ENCODE measurements around the gene SERPINA5.

GRCh38 chr14:94599656-94600004, 18.4 kb downstream of the SERPINA5 start:
- TF ChIP-seq CTCF (IDR thresholded peaks at IDR 0.05) (no peak), MAZ (IDR thresholded peaks at IDR 0.05; ENCODE audit: borderline replicate concordance, low read depth, low read length) (no peak), POLR2A (IDR thresholded peaks at IDR 0.05; ENCODE audit: low read length) (no peak), PBX3 (IDR thresholded peaks at IDR 0.05) (no peak), JUN (IDR thresholded peaks at IDR 0.05) (no peak), BHLHE40 (IDR thresholded peaks at IDR 0.05; ENCODE audit: low read depth, low read length) (no peak), RCOR1 (IDR thresholded peaks at IDR 0.05; ENCODE audit: low read depth, low read length) (no peak), SMC3 (IDR thresholded peaks at IDR 0.05) (no peak), SREBF2 (IDR thresholded peaks at IDR 0.05) (no peak)

Data from A549 (cell line).